ENCODE results near the gene AUTS2.

GRCh38 chr7:70727861-70728260, 1129.6 kb downstream of the AUTS2 start:
- TF ChIP-seq POLR2A (IDR thresholded peaks at IDR 0.05; ENCODE audit: low read depth, low read length) (no peak), TAF1 (IDR thresholded peaks at IDR 0.05; ENCODE audit: borderline replicate concordance, low read depth, low read length) (no peak)
